ENCODE data around the gene NIN.

The NIN gene

DNA sequence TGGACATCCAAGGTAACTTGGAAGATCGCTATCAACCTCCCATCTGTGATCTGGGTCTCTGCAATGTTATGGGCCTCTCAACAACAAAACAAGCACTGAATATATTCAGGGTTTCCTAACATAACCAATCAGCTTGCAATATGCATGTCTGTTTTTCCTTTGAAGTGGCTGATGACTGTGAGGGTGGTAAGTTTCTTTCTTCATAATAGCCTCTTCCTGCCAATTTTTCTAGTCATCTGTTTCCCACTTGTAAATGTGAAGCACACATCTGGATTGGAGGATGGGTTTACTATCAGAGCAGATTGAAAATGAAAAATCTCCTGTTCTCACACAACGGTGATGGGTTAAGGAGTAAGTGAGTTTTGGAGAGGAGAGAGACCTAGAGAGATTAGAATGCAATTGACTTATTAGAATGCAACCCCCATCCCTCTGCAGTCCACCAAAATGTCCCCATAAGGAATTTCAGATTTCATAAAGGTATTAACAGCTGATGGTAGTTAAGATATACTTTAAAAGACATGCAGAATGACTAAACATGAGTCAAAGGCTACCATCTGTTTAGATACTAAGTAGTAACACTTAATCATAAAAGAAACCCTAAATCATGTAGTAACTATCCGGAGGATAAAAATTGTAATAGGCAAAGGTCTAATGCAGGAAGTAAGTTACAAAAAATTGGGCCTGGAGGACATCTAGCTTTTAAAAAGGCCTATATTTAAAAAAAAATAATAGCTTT is 104.4 kb downstream of the NIN start:
- no peak overlapping the region for H3K27ac ChIP-seq
- DNase-seq (ENCODE audit: low spot score) = no peak
- no peak overlapping the region for H3K4me3 ChIP-seq
- TF ChIP-seq, protein P1, sequence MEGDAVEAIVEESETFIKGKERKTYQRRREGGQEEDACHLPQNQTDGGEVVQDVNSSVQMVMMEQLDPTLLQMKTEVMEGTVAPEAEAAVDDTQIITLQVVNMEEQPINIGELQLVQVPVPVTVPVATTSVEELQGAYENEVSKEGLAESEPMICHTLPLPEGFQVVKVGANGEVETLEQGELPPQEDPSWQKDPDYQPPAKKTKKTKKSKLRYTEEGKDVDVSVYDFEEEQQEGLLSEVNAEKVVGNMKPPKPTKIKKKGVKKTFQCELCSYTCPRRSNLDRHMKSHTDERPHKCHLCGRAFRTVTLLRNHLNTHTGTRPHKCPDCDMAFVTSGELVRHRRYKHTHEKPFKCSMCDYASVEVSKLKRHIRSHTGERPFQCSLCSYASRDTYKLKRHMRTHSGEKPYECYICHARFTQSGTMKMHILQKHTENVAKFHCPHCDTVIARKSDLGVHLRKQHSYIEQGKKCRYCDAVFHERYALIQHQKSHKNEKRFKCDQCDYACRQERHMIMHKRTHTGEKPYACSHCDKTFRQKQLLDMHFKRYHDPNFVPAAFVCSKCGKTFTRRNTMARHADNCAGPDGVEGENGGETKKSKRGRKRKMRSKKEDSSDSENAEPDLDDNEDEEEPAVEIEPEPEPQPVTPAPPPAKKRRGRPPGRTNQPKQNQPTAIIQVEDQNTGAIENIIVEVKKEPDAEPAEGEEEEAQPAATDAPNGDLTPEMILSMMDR (IDR thresholded peaks at IDR 0.05) = no peak

DNA sequence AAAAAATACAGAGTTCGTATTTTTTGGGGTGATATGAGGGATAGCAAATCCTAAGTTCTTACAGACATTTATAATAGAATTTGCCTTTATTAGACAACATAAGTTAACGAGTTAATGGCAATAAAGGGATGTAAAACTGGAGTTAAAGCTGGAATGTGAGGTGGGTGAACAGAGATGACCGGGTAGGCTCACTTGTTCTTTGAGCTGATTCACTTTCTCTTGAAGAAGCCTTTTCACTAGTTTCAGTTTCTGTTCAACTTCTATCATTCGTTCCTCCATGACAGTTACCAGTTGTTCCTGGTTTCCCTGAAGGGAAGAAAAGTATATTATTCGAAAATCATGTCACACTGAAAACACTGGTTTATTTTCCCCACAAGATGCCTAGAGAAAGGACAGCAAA is 105.2 kb downstream of the NIN start:
- no peak overlapping the region for H3K27ac ChIP-seq
- H3K4me3 ChIP-seq = no peak overlapping the region
- DNase-seq (ENCODE audit: low spot score) = no peak
- TF ChIP-seq, protein P1 (IDR thresholded peaks at IDR 0.05) = no peak

DNA sequence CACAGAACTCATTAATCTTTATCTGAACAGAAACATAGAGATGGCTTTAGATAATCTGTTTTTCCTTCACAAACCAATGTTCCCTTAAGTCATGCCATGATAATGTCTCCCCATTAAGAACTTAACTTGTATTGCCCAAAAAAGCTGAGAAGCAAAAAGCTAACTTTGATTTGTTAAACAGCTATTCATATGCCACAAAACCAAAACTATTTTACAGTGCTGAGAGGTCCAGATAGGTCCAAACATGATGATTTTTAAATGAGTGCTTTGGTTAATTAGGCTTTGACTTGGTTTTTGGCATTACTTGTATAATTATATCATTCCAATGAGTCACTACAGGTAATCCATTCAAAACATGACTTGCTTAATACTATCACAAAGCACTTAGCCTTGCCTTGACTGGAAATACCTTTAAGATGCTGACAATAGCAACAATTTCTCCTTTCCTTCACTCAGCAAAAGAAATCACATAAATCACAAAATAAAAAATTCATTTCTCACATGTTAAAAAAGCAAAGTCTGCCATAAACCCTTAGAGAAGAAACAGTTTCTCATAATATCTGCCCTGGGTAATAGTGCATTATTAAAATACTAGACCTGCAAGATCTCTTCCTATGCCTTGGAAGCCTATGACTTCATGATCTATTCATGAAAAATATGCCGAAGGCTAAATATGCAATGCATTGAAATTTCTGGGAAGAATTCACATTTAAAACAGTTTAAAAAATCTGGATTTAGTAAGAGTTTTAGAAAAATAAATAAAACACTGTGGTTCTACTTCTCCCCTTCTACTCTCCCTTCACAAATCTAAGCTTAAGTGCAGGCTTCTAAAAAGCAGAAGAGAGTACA is 110.8 kb downstream of the NIN start:
- DNase-seq (ENCODE audit: low spot score) = no peak
- TF ChIP-seq, protein P1 (IDR thresholded peaks at IDR 0.05) = no peak
- no peak overlapping the region for H3K4me3 ChIP-seq
- H3K27ac ChIP-seq = no peak overlapping the region

DNA sequence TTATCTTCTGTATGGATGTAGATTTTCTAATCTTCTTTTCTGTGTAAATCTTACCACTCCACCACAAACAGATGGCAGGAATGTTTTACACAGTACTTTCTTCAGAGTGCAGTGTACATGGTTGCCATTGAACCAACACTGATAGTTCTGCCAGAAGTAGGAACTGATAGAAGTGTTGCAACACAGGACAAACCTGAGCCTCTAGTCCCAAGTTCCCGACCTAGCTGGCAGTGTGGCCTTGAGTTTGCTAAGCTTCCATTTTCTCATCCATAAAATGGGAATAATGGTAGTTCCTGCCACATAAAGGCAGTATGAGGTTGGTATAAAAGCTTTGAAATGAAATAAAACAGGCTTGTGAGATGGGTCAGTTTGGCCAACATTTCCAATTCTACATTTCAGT is 112.0 kb downstream of the NIN start:
- no peak for DNase-seq (ENCODE audit: low spot score)
- Histone ChIP-seq H3K4me3 (no peak overlapping the region), H3K27ac (no peak overlapping the region)
- TF ChIP-seq, protein P1 (IDR thresholded peaks at IDR 0.05) = no peak

DNA sequence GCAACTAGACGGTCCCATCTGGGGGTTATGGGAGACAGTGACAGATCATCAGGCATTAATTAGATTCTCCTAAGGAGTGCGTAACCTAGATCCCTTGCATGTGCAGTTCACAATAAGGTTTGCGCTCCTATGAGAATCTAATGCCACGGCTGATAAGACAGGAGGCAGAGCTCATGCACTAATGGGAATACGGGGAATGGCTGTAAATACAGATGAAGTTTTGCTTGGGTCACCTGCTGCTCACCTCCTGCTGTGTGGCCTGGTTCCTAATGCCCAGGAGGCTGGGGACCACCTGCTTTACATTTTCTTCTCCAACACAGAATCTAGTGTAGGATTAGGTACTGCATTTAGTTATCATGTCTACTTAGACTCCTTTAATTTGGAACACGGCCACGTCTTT is 113.2 kb downstream of the NIN start:
- TF ChIP-seq, protein P1 (IDR thresholded peaks at IDR 0.05) = no peak
- no peak overlapping the region for H3K27ac ChIP-seq
- no peak overlapping the region for H3K4me3 ChIP-seq
- DNase-seq (ENCODE audit: low spot score) = no peak

DNA sequence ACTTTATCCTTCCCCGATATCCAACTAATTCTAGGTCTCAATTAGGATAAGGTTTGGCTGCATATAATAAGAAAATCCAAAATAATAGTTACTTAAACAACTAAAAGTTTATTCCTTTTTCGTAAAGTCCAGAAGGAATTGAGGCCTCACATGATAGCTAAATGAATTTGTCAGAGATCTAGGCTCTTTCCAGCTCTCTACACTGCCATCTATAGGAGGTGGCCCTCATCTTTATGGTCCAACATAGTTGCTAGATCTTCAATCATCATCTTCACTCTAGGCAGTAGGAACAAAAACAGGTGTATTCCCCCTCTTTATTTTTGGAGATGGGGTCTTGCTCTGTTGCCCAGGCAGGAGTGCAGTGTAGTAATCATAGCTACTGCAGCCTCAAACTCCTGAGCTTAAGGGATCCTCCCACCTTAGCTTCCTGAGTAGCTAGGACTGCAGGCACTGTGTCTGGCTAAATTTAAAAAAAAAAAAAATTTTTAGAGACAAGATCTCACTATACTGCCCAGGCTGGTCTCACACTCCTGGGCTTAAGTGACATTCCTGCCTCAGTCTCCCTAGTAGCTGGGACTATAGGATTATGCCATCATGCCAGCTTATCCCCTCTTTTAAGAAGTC is 116.4 kb downstream of the NIN start:
- Histone ChIP-seq H3K4me3 (no peak overlapping the region), H3K27ac (no peak overlapping the region)
- TF ChIP-seq, protein P1 (IDR thresholded peaks at IDR 0.05) = peak; percentile 38
- DNase-seq (ENCODE audit: low spot score) = no peak
